Activated CD4-positive, alpha-beta T cell treated with anti-CD3 and anti-CD28 coated beads, Interleukin-2, Interleukin-4, amounts not matched to agents 100 ng/mL and 50 ng/mL, durations not matched to agents 16 hours and 8 hours (primary cell): Measurements from ENCODE around the gene RAB9B.
"Not testable (repeated sequence)": the region's sequence is repeated elsewhere in the genome, so short reads cannot be mapped to it uniquely, and the experiment has no call there.

ENCODE experiments used
- DNase-seq: peaks from one replicate; pipeline ENCODE4 v3.0.0-alpha.2; 2020; ENCODE audit warnings: low spot score

RAB9B gene, protein sequence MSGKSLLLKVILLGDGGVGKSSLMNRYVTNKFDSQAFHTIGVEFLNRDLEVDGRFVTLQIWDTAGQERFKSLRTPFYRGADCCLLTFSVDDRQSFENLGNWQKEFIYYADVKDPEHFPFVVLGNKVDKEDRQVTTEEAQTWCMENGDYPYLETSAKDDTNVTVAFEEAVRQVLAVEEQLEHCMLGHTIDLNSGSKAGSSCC

DNA sequence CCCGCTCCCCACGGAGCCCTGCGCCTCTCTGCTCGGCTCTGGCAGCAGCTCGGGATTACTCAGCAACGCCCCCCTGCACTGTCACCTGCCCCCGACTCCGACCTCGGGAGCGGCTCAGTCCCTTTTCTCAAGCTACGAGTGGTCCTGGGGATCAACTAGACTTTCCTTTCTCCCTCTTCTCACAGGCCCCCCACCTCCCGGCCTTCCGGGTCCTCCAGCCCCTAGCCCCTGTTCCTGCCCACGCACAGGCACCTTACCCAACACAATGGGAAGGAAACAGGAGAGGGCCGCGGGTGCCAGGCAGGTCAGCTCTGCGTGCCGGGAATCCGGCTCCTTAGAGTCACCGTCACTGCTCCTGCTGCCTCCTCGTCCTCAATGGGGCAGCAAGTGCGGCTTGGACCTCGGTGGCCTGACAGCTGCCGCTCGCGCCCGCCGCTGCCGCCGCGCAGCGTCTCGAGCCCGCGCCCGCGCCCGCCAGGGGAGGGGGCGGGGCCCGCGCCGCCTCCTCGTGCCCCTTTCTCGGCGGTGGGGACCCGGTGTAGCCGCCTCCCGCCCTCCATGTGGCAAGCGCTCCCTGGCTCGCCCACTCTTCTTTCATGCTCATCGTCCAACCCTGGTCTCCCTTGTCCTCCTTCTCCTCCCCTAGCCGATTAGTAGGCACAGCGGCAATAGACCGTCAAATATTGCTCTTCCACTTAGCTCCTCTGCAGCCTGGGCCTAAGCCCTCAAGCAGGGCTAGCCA is at the start of gene RAB9B:
Gene RAB9B (minus strand): TSS at position 455 of the 742 bp plus-strand sequence. CDS start 6,473 bp downstream, outside the sequence.
- no peak for DNase-seq

DNA sequence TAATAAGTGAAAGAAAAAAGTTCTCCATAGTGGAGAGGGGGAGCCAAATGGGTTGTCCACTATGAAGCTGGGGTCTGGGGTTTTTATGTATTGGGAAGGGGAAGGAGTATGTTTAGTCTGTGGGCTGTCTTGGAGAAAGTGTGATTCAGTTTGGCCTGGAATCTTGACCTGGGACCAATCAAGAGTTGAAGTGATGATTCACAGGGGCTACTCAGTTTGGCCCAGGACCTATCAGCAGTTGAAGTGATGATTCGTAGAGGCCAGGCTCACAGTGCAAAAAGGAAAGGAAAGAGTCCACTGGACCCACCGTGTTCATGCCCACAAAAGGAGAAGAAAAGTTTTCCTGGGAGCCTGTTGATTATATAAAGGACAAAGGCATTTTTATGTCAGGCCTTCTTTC is 47.3 kb upstream of the RAB9B start:
- no peak for DNase-seq

DNA sequence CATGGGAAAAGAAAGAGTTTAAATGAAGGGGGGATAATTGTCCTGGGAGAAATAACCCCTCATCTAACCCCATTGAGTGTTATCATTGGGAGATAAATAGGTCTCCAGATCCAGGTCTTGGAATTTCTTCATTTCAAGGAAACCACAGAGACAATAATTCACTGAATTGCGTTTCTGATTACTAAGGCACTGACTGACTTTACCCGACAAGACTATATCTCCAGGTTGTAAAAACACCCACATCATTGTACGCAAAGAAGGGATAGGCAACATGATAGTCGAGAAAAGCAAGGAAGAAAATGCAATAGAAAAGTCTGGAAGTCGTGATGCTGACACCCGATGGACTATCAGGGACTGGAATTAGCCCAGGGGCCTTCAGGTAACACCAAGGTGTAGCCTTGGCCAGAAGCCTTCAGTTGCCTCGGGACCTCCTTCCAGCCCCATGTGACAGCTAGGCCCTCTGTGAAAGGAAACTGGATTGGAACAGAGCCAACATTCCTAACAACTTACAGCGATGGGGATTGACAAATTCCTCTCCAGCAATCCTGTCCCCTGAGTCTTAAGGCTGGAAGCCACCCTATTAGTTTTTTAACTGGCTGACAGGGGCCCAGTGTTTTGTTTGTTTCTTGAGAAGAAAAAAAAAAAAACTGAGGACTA is 46.5 kb upstream of the RAB9B start:
- DNase-seq = no peak

DNA sequence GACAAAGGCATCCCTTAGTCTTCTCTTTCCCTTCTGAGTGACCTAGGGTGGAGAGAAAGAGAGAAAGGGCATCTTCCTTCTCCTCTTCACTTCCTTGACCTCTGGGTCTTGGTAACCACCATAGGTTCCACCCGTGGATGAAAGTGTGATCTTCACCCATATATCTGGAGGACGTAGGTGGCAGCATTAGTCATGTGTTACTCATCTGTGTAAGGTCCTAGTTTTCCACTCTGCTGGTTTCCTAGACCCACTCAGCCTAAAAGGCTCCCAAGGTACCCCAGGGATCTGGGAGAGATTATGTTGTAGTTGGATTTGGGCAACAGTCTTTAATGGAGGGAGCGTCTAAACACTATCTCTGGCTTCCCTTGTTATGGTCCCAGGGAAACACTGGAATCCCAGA is 45.5 kb upstream of the RAB9B start:
- DNase-seq = no peak

DNA sequence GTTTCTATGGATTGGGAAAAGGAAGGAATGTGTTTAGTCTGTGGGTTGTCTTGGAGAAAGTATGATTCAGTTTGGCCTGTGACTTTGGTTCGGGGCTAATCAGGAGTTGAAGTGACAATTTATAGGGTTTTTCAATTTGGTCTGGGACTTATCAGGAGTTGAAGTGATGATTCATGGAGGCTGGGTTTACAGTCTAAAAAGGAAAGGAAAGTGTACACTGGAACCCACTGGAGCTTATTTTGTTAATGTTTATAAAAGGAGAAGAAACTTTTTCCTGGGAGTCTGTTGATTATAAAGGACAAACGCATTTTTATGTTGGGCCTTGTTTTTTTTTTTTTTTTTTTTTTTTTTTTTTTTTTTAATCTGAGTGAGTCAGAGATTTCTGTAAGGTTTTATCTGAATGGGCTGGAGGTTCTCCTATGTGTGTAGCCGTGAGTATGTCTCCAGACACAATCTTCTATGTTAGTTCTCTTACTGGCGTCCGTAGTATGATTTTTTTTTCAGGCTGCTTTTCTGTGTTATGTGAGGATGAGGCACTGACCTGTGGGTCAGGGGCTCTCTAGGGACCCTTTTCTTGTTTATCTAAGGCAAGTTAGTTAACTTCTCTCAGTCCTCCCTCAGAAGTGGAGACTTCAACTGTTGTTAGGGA is 33.0 kb upstream of the RAB9B start:
- DNase-seq = no peak

DNA sequence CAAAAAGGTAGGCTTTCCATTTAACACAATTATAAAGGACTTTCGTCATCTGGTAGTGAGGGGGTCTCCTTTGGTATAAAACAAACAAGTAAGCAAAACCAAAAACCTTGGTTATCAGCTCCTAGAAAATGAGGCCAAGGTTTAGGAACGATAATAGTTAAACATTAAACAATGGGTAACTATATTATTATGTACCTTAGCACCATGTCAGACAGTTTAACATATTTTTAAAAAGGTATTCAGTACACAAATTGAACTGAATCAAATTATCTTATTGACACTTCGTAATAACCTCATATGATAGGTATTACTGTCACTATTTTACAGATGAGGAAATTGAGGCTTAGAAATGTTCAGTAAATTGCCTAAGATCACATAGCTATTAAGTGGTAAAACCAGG is 32.1 kb upstream of the RAB9B start:
- no peak for DNase-seq

DNA sequence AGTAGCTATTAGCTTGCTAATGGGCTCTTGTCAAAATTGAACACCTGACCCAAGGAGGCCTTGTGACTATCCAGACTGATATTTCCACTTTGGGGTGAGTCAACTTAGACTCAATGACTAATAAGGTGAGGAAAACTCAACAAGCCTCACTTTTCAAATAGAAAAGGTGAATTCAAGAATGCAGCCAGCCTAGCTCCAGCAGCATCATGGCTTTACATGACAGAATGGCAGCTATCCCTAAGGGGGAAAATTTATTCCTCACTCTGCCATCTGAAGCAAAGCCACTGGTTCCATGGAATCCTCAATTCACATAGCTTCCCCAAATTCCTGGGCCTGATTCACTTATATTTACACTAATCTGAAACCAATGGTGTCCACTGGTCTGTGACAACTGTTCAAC is 29.1 kb upstream of the RAB9B start:
- no peak for DNase-seq

DNA sequence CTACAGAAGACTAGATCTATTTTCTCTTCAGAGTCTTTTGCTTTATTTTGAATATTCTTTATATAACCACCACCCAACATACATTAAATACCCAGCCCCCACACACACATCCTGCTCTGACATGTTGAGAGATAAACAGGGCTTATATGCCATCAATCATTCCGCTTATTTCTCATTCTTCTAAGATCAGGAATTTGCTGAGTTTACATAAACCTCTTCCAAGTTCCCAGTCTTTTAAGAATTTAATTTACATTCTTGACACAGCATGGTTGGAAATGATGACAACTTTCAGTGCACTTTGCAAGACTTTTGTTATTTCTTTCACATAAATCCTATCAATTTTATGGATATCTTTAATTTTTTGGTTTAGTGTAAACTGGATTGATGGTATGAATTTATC is 17.5 kb upstream of the RAB9B start:
- DNase-seq = no peak

DNA sequence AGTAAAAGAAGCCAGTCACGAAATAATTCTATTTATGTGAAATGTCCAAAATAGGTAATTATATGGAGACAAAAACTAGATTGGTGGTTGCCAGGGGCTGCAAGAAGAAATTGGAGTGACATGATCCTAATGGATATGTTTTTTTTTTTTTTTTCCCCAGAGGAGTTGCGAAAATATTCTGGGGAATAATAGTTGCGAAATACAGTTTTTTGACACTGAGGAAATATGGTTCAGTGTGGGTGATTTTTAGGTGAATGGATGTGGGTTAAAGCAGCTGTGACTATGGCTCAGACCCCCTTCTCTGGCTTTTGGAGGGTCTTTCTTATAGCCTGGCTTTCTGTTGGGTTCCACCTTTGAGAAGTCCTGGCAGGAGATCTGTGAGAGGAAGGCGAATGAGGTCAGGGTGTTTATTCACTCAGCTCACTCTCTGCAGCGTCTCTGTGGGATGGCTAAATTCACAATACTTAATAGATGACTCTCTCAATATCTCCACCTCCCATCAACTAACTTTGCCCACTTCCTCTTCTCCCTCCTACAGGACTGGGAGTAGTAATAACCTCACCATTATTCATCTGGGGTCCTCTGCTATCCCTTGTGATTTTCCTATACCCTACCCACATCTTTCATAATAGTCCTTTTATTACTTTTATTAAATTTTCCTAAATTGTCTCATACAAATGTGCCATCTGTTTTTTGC is 15.3 kb upstream of the RAB9B start:
- DNase-seq = no peak

DNA sequence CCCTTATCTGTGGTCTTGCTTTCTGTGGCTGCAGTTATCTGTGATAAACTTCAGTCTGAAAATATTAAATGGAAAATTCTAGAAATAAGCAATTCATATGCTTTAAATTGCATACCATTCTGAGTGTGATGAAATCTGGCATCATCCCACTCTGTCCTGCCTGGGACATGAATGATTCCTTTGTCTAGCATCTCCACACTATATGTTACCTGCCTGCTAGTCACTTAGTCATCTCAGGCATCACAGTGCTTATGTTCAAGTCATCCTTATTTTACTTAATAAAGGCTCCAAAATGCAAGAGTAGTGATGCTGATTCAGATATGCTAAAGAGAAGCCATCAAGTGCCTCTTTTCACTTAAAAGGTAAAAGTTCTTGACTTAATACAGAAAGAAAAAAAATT is 14.3 kb upstream of the RAB9B start:
- DNase-seq = no peak

DNA sequence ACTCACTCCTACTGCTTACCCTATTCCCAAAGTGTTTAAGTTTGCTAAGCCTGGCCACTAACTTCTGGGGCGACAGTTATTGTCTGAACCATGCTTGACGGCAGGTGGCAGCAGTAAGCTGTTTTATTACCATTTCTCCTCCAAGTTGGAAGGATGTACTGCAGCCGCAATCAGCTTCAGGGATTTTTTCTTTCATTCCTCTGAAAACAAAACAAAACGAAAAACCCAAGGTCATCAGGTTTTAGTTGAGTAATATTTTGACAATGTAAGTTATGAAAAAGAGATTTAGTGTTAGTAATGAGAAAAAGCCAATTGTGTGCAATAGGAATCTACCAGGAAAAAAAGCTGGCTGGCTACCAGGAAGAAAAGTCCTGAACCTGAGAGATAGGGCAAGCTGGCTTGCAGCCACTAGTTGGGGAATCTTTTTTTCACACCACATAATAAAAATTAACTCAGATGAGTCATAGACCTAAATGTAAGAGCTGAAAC is 13.2 kb upstream of the RAB9B start:
- peak; percentile 62 for DNase-seq

DNA sequence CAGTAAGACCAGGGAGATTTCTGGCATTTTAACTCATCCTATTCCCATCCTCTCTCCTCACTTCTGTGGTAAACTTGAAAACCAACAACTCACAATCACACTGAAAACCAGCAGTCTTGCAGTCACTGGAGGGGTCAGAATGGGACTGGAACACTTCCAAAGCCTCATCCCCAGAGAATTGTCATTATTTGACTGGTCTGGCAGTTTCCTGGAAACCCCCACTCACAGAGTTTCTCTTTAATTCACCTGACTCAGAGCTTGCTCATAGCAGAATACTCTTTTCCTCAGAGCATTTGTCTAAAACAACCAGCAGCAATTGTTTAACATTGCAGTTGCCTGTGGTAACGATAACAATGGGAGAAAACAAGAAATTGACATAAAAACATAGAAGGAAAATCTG is 7.3 kb upstream of the RAB9B start:
- DNase-seq = peak; percentile 39

DNA sequence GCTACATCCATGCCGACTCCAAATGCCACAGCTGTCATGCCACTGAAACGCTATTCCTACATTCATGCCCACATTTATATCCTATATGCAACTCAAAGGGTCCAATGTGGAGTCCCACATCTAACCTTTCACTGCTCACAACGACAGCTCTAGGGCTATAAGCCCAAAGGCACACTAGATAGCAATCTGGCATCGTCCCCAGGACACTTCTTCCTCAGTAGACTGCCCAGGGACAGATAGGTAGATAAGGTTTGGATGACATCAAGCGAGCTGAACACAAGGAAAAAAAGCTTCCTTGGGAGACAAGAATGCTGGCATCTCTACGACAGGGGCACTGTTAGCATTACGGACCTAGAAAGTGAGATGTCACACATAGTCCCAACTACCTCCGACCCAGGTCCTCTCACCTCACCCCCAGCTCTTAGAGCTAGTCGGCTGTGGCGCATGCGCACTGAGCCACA is 685 bp downstream of the RAB9B start:
- DNase-seq = peak; percentile 62

DNA sequence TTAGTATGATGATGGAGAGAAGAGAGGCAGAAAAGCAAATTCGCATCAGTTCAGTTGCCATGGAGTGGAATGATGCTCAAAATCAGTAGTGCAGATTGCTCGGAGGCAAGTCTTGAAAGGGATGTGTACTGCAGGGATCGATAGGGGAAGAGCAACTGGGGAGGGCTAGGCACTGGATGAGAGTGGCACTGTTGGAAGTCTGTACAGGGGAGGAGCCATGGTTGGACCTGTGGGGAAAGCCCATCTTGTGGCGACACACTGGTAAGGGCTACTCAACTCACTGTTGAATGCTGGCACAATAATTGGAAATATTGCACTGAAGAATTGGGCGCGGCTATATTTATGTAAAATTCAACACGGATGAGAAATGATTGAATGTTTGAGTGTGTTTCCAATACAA is 1.2 kb downstream of the RAB9B start:
- DNase-seq = no peak

DNA sequence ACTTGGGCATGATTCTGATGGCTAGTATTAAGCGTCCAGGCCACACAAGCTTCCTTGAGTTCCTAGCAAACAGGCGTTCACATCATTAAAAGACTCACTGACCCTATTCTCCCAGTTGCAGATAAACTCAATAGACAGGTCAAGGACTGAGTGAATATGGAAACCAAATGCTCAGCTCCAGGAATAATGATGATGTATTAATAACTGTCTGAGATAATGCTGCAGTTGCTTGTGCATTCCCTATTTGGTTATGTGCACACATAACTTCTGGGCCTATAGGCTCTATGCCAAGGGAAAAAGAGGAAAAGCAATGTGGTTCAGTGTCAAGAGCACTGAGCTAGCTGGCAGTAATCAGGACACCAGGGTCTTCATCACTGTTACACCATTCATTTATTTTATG is 3.5 kb downstream of the RAB9B start:
- DNase-seq = no peak

DNA sequence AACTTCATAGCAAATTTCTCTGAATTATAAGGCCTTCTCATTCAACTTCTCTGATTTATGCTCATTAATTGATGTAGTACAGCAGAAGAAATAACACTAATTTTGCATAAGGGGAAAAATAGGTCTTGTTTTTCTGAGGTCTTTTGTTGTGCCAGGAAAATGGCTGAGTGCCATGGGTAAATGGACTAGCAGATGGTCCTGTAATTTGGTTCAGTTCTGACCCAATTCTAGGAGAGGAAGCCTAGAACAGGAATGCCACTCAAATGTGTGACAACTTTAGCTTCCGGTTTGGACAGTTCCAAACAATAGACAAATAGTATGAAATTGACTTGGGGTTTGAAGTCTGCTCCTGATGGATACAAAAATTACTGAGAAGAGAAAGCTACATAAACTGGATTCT is 6.2 kb downstream of the RAB9B start:
- no peak for DNase-seq

DNA sequence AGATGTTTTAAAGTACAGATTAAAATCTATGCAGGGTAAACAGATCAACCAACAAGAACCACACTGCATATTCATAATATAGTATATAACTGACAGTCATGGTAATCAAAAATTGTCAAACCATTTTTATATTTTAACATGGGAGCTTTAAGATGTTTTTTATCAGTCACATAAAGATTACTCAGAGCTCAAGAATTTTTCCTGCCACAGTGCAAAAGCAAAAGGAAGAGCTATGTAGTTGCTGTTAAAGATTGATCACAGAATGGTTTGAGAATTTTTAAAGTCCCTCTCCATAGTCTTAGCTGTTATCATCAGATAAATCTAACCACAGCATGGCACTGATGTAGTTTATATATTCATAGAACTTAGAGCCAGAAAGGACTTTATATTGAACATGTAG is 8.5 kb downstream of the RAB9B start:
- no peak for DNase-seq

DNA sequence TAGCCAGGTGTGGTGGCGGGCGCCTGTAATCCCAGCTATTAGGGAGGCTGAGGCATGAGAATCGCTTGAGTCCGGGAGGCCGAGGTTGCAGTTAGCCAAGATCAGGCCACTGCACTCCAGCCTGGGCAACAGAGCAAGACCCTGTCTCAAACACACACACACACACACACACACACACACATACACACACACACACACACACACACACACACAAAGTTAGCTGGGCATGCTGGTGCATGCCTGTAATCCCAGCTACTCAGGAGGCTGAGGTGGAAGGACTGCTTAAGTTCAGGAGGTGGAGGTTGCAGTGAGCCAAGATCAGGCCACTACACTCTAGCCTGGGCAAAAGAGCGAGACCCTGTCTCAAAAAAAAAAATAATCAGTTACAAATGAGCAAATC is 11.3 kb downstream of the RAB9B start:
- not testable (repeated sequence) for DNase-seq

DNA sequence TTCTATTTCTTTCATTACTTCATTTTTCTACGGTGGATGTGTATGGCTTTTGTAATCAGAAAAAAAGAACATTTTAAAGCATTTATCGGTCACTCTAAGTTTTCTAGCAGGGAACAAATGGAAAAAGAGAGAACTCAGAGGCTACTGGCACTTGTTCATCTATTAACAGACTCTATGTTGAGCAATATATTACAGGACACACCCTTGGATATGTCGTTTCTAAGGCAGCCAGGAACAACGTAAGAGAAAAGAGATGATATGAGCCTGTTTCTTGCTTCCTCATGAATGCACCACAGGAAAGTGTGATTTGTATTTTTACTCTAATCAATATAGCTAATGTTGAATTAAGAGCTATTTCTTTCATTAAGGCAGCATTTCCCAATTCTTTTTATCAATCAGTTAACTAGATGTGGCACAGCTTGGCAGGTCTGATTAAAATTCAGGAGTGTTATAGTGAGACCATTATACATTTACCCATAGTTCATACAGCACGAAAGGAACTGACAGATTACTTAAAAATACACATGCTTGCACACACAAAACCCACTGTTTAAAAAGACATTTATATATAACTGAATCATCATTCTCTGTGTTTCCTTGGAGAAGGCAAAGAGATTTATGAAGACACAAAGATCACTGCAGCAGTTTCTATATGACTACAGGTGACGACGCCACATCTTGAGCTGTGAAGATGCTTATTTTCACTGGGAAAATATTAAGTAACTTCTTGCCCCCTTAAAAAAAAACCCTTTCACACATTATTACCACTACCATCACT is 13.0 kb downstream of the RAB9B start:
- peak; percentile 21 for DNase-seq

DNA sequence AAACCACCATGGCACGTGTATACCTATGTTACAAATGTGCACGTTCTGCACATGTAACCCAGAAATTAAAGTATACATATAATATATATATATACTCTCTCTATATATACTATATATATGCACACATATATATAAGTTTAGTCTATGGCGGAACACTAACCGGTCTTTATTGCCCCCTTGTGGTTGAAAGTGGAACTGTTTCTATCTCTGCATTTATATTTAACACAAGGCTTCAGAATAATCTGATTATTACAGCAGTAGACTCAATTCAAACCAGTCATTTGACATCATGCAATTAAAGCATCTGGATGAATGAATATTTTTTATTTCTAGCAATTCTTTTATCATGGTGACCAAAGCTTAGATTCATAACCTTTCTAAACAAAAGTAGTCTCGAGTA is 14.6 kb downstream of the RAB9B start:
- peak; percentile 71 for DNase-seq

DNA sequence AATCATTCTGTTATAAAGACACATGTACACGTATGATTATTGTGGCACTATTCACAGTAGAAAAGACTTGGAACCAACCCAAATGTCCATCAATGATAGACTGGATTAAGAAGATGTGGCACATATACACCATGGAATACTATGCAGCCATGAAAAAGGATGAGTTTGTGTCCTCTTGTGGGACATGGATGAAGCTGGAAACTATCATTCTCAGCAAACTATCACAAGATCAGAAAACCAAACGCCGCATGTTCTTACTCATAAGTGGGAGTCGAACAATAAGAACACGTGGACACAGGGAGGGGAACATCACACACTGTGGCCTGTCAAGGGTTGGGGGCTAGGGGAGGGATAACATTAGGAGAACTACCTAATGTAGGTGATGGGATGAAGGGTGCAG is 15.0 kb downstream of the RAB9B start:
- not testable (repeated sequence) for DNase-seq
